Measurements from ENCODE around the gene RASGRP3. TPM values are rescaled to one million over a fixed set of nuclear protein-coding genes. Genes with fewer than 3 reads are reported as not detected.

Gene RASGRP3
- polyA plus RNA-seq, 2 of the 4 experiments (the other 2 are of a cell fraction): 1.5 to 1.7 TPM

- ATAC-seq: peak; percentile 66 to 68
- peak overlapping the region; percentile 98 for H3K4me3 ChIP-seq
- 2% methylated on average over 20 of the region's 23 CpGs for WGBS (ENCODE audit: missing lambda C conversion rate)
- FAIRE-seq: no peak
- peaks cover 11% of the 10 kb centered on the region for H3K4me1 ChIP-seq
- ChIA-PET POLR2A (no interaction called here), CTCF (interaction anchor here (1.1 to 1.7 kb wide), 4 partner anchors 9 to 15 kb away, joined by 3 to 5 read pairs (median 4); no protein-coding TSS in a partner anchor)
- peak overlapping the region; percentile 91 for H3K4me2 ChIP-seq
- no peaks in the 10 kb centered on the region for H3K9me3 ChIP-seq
- no peak for TF ChIP-seq NPAS2 (CRISPR knock-in tag; IDR thresholded peaks at IDR 0.05; ENCODE audit: borderline replicate concordance)
- TF ChIP-seq PHF8 (IDR thresholded peaks at IDR 0.05; ENCODE audit: borderline replicate concordance, low read depth): peak; percentile 76; the same call in 1 of the 2 replicates
- peak; percentile 46; the same call in 1 of the 2 replicates for TF ChIP-seq HDAC2 (IDR thresholded peaks at IDR 0.05)
- H3K27ac ChIP-seq: peak overlapping the region; percentile 90
- DNase-seq (ENCODE audit: low read depth in 1 of 2, low spot score in 1 of 2): peak; percentile 23 to 40
These were observed 122.2 kb downstream of the RASGRP3 start for GRCh38 chr2:33598561-33599174.

- ChIA-PET CTCF (interaction anchor here (0.8 to 1.7 kb wide), 5 partner anchors 9 to 72 kb away, joined by 3 to 5 read pairs (median 4); no protein-coding TSS in a partner anchor), POLR2A (no interaction called here)
- peak; percentile 51 for FAIRE-seq
- Histone ChIP-seq H3K9me3 (no peaks in the 10 kb centered on the region), H3K4me1 (peaks cover 11% of the 10 kb centered on the region), H3K4me3 (peak within 1 kb of the TSS; percentile 98), H3K27ac (peak within 1 kb of the TSS; percentile 90), H3K4me2 (peak within 1 kb of the TSS; percentile 91)
- peak; percentile 93 for TF ChIP-seq POLR2A (IDR thresholded peaks at IDR 0.05; ENCODE audit: low read length)
- TF ChIP-seq HOXB5 (CRISPR knock-in tag; IDR thresholded peaks at IDR 0.05): 0 out of 2 replicates have a peak, but pooled peaks have one; percentile 30
- TF ChIP-seq RNF2 (IDR thresholded peaks at IDR 0.05; ENCODE audit: borderline replicate concordance, low read depth): peak; percentile 44; the same call in 1 of the 2 replicates
- TF ChIP-seq EHMT2 (IDR thresholded peaks at IDR 0.05; ENCODE audit: low read depth): no peak
- peak; percentile 38; the same call in 1 of the 2 replicates for TF ChIP-seq MYC (IDR thresholded peaks at IDR 0.05; ENCODE audit: borderline replicate concordance, low read length)
- TF ChIP-seq MAX (IDR thresholded peaks at IDR 0.05): peak; percentile 95
- TF ChIP-seq JUN (IDR thresholded peaks at IDR 0.05): peak; percentile 63 to 83; a peak in 3 of 5 replicates
- peak; percentile 47; the same call in 1 of the 3 replicates for TF ChIP-seq BCL3 (IDR thresholded peaks at IDR 0.05)
- no peak for TF ChIP-seq FOXS1 (CRISPR knock-in tag; IDR thresholded peaks at IDR 0.05)
- peak; percentile 84 for TF ChIP-seq E2F6 (IDR thresholded peaks at IDR 0.05; ENCODE audit: borderline replicate concordance, low read depth)
- WGBS (ENCODE audit: missing lambda C conversion rate): under 1% methylated on average over 54 of the region's 56 CpGs
- peak; percentile 91 to 96 for ATAC-seq
- peak; percentile 92 to 99 for DNase-seq (ENCODE audit: low read depth in 1 of 2, low spot score in 1 of 2)
These were observed 122.9 kb downstream of the RASGRP3 start, which contains the start of gene FAM98A for GRCh38 chr2:33599175-33599942. TSS of gene FAM98A (minus strand) at chr2:33599299. CDS start at chr2:33599221, 78 bp downstream.

- ChIA-PET POLR2A (no interaction called here), CTCF (interaction anchor here (0.8 to 1.7 kb wide), 5 partner anchors 8 to 73 kb away, joined by 3 to 5 read pairs (median 4); no protein-coding TSS in a partner anchor)
- ATAC-seq: no peak
- peaks cover 11% of the 10 kb centered on the region for H3K4me1 ChIP-seq
- peak overlapping the region; percentile 82 for H3K4me2 ChIP-seq
- DNase-seq (ENCODE audit: low read depth in 1 of 2, low spot score in 1 of 2): no peak
- FAIRE-seq: no peak
- no peaks in the 10 kb centered on the region for H3K9me3 ChIP-seq
- H3K4me3 ChIP-seq: peak overlapping the region; percentile 98
- peak overlapping the region; percentile 73 to 85 for H3K27ac ChIP-seq
- WGBS (ENCODE audit: missing lambda C conversion rate): 30% methylated on average over 3 of the region's 3 CpGs
- TF ChIP-seq ATOH8 (CRISPR knock-in tag; IDR thresholded peaks at IDR 0.05; ENCODE audit: low read depth) (no peak), KDM5A (IDR thresholded peaks at IDR 0.05) (no peak), GATA3 (IDR thresholded peaks at IDR 0.05; ENCODE audit: borderline replicate concordance) (no peak), MAZ (IDR thresholded peaks at IDR 0.05; ENCODE audit: borderline replicate concordance, low read depth, low read length) (no peak), HOXA7 (CRISPR knock-in tag; IDR thresholded peaks at IDR 0.05) (no peak), ZC3H11A (IDR thresholded peaks at IDR 0.05) (no peak), JUN (IDR thresholded peaks at IDR 0.05) (no peak), ZNF302 (CRISPR knock-in tag; IDR thresholded peaks at IDR 0.05) (no peak), HMGXB4 (CRISPR knock-in tag; IDR thresholded peaks at IDR 0.05; ENCODE audit: borderline replicate concordance) (no peak), MAFK (IDR thresholded peaks at IDR 0.05; ENCODE audit: partially characterized antibody) (no peak), MAX (IDR thresholded peaks at IDR 0.05) (no peak), SREBF2 (IDR thresholded peaks at IDR 0.05) (no peak)
These were observed 123.4 kb downstream of the RASGRP3 start for GRCh38 chr2:33599943-33600192.
